ENCODE measurements around the gene ARMC2.

The ARMC2 gene

DNA sequence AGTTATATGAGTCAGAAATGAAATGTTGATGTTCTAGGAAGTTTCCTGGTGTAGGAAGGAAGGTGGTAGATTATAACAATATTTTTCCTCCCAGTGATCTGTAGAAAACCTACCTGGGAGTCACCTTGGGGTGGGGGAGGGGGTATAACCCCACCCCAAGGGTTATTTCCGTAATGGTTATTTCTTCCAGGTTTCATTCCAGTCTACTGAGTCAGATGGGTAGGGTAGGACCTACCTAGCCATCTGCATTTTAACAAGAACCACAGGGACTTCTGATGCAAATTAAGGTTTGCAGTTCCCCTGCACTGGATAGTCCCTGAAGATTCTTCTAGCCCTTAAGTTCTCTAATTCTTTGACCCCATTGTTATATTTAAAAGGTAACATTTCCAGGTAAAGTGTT lies 88.9 kb downstream of the ARMC2 start:
- Histone ChIP-seq H3K9me3 (ENCODE audit: control insufficient read depth, insufficient read depth, low read length) (no peaks in the 10 kb centered on the region), H3K9ac (ENCODE audit: low read depth, low read length) (no peak overlapping the region), H3K4me1 (ENCODE audit: insufficient read depth, low read length) (peaks cover 12% of the 10 kb centered on the region), H3K36me3 (ENCODE audit: insufficient read depth, low read length) (no peaks in the 10 kb centered on the region)

DNA sequence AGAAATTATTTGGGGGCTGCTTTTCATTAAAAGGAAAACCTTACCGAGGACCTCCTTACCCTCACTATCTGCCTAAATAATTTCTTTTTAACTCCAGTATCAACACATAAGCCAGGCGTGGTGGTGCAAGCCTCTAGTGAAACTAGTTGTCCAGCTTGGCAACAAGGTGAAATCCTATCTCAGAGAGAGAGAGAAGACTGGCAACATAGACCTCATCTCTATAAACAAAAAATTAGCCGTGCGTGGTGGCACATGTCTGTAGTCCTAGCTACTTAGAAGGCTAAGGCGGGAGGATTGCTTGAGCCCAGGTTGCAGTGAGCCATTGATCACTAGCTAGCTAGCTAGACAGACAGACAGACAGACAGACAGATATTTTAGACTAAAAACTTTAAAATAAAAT lies 92.5 kb downstream of the ARMC2 start:
- Histone ChIP-seq H3K9ac (ENCODE audit: low read depth, low read length) (no peak overlapping the region), H3K4me1 (ENCODE audit: insufficient read depth, low read length) (peaks cover 24% of the 10 kb centered on the region), H3K36me3 (ENCODE audit: insufficient read depth, low read length) (no peaks in the 10 kb centered on the region), H3K9me3 (ENCODE audit: control insufficient read depth, insufficient read depth, low read length) (no peaks in the 10 kb centered on the region)

DNA sequence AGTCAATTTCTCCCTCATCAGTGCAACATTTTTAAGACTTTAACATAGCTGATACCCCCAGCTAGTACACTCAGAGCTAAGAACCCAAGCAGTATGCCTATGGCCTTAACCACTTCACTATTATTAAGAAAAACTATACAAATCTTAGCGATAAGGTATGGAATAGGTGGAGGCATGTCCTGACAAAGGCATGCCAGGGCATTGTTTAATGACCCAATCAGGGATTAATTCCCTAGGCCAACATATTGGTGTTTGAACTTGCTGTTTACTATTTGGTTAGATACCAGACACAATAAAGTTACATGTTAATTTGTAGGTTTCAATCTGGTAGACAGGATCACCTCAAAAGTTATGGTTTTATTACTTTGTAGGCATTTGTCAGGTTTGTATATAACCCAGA lies 93.1 kb downstream of the ARMC2 start:
- Histone ChIP-seq H3K36me3 (ENCODE audit: insufficient read depth, low read length) (no peaks in the 10 kb centered on the region), H3K4me1 (ENCODE audit: insufficient read depth, low read length) (peaks cover 26% of the 10 kb centered on the region), H3K9ac (ENCODE audit: low read depth, low read length) (no peak overlapping the region), H3K9me3 (ENCODE audit: control insufficient read depth, insufficient read depth, low read length) (no peaks in the 10 kb centered on the region)

DNA sequence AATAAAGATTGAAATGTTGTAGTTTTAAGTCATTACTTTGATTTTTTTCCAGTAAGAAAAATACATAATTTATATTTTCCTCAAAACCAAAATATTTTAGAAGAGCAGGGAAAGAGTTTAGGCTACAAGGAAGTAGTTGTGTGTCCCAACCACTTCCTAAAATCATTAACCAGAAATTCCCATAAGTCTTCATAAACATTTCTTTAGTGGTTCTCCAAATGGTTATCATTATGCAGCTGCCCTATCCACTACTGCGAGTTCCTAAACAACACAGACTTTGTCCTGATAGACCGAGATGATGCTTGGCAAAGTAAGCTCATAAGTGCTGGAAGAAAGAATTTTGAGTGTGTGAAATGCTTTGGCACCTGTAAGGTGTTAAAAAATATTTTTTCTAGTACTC lies 93.6 kb downstream of the ARMC2 start:
- Histone ChIP-seq H3K36me3 (ENCODE audit: insufficient read depth, low read length) (no peaks in the 10 kb centered on the region), H3K4me1 (ENCODE audit: insufficient read depth, low read length) (peaks cover 20% of the 10 kb centered on the region), H3K9ac (ENCODE audit: low read depth, low read length) (no peak overlapping the region), H3K9me3 (ENCODE audit: control insufficient read depth, insufficient read depth, low read length) (no peaks in the 10 kb centered on the region)

DNA sequence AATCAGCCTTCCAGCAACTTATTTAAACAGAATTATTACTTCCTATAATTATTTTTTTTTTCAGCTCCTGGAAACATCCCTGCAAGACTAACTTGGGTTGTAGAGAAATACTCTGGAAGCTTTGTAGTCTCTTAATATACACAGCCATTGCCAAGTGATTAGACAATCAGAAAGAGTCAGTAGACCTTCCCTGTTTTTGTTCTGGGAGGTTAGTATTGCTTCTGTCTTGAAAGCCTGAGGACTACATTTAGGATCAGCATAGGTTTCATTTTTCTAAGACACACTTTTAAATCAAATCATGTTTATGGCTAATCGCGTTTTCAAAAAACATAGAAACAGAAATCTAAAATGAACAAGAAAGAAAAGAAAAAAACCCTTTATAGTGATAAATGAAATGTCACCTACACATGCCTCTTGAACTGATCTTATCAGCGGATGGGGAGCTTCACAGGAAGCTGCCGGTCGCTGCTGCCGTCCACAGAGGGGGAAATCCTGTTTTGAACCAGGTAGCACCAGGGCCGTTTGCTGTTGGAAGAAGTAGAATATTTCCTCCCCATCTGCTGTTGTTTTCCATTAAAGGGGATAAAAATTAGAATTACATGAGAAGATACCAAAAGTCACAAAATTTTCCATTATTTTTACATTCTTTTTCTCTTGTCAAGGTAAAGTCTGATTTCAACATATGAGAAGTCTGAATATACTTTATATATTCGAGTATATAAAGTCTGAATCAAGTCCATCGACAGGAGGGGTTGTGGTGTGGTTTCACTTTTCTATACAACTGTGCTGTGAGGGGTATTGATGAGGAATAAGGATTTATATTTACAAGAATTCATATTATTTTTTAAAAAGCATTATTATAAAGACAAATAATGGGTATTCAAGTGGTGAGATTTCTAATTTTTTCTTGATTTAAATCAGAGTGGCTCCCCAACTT lies 94.6 kb downstream of the ARMC2 start:
- Histone ChIP-seq H3K36me3 (ENCODE audit: insufficient read depth, low read length) (no peaks in the 10 kb centered on the region), H3K9ac (ENCODE audit: low read depth, low read length) (no peak overlapping the region), H3K4me1 (ENCODE audit: insufficient read depth, low read length) (peaks cover 16% of the 10 kb centered on the region; the same call in 1 of the 2 replicates), H3K9me3 (ENCODE audit: control insufficient read depth, insufficient read depth, low read length) (no peaks in the 10 kb centered on the region)

DNA sequence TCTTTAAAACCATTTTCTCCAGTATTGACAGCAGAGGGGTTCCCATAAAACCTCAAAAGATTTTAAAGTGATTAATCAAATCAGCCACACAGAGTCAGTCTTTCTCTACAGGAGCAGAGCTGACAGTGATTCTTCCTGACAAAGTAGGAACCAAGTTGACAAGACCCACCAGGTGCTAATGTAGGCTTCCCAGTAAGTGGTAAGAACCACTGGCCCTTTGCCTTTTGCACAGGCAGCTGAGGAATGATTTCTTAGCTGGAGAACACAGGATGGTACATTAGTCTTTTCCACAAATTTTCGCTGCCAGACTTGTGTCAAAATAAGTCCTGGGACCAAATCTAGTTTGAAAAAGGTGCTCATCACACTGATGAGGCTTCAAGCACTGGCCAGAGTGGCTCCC lies 95.8 kb downstream of the ARMC2 start:
- H3K4me1 ChIP-seq (ENCODE audit: insufficient read depth, low read length) = peaks cover 13% of the 10 kb centered on the region; the same call in 1 of the 2 replicates
- no peak overlapping the region for H3K9ac ChIP-seq (ENCODE audit: low read depth, low read length)
- H3K9me3 ChIP-seq (ENCODE audit: control insufficient read depth, insufficient read depth, low read length) = no peaks in the 10 kb centered on the region
- no peaks in the 10 kb centered on the region for H3K36me3 ChIP-seq (ENCODE audit: insufficient read depth, low read length)

DNA sequence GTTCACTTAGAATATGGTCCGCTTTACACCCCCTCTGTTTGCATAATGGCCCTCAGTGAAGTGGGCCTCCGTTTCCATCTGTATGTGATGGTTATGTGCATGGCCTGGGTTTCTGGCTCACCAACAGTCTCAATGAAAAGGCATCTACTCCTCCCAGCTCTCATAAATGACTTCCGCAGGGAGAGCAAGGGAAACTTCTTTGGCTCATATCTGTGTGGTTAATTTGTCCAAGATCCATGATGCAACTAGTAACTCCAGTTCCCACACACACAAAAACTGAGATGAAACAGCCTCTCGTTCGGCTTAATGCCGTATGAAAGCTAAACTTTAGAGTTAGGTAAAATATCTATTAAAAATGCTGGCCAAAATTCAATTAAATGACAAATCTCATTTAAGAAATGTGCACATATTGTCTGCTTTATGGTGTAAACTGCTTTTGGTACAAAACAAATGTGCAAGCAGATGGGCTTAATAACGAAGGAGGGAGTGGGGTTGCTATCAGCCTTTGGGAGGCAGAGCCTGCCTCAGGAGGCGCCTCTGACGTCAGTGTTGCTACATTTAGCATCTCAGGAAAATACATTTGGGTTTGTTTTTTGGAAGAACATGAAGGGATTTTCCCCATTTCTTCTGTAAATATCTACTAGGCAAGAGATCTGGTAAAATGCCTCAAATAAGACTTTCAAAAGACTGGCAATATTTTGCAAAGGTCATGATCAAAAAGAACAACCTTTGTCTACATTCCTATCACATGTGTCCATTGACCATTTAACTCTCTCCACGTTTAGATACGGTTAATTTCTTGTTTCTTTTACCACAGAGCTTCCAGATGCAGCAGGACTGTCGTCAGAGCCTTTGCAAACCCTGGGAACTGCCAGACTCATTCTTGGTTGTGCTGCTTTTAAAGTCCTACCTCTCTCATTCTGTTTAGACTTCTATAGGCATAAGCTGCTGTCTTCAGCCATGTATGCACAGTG lies 96.8 kb downstream of the ARMC2 start:
- H3K9ac ChIP-seq (ENCODE audit: low read depth, low read length) = no peak overlapping the region
- H3K36me3 ChIP-seq (ENCODE audit: insufficient read depth, low read length) = no peaks in the 10 kb centered on the region
- H3K9me3 ChIP-seq (ENCODE audit: control insufficient read depth, insufficient read depth, low read length) = no peaks in the 10 kb centered on the region
- peaks cover 13% of the 10 kb centered on the region; the same call in 1 of the 2 replicates for H3K4me1 ChIP-seq (ENCODE audit: insufficient read depth, low read length)

DNA sequence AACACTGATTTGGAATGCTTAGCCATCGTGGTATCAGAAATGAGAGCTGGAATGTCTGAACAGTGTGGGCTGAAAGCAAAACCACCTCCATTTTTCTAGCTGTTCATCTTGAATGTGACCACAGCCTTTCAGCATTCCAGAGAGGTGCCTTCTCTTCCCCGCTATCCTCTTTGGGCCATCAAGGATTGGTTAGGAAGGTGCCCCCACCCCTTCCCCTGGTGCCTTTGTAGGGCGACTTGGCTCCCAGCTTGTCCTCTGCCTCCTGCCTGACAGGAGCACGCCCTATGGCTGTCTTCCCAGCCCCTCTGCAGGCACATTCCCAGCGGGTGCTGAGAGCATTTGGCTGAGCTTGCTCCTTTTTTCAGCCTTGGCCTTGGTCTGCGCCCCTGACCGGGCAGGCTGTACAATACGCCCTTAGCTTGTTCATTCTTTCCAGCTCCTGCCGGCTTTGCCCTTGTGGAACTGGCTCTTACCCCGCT lies 97.5 kb downstream of the ARMC2 start:
- H3K36me3 ChIP-seq (ENCODE audit: insufficient read depth, low read length) = no peaks in the 10 kb centered on the region
- no peaks in the 10 kb centered on the region for H3K9me3 ChIP-seq (ENCODE audit: control insufficient read depth, insufficient read depth, low read length)
- peaks cover 13% of the 10 kb centered on the region; the same call in 1 of the 2 replicates for H3K4me1 ChIP-seq (ENCODE audit: insufficient read depth, low read length)
- no peak overlapping the region for H3K9ac ChIP-seq (ENCODE audit: low read depth, low read length)

DNA sequence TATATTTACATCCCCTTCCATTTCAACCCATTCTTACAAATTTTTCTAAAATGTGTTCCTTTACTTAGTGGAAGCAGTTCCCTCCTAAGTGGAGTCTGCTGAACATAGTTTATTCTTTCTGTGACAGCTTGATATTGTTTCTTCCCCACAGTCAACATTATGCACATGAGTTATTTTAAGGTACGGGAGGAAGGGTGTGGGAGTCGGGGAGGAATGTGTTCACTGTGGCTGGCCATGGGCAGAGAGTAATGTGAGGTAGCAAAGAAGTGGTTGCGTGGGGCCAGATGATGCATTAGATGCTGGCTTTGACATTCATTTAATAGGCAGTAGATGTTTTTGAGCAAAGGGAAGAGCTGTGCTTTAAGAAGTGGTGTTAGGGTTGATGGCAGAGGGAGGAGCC lies 98.5 kb downstream of the ARMC2 start:
- H3K36me3 ChIP-seq (ENCODE audit: insufficient read depth, low read length) = no peaks in the 10 kb centered on the region
- H3K4me1 ChIP-seq (ENCODE audit: insufficient read depth, low read length) = peaks cover 13% of the 10 kb centered on the region; the same call in 1 of the 2 replicates
- no peak overlapping the region for H3K9ac ChIP-seq (ENCODE audit: low read depth, low read length)
- no peaks in the 10 kb centered on the region for H3K9me3 ChIP-seq (ENCODE audit: control insufficient read depth, insufficient read depth, low read length)

DNA sequence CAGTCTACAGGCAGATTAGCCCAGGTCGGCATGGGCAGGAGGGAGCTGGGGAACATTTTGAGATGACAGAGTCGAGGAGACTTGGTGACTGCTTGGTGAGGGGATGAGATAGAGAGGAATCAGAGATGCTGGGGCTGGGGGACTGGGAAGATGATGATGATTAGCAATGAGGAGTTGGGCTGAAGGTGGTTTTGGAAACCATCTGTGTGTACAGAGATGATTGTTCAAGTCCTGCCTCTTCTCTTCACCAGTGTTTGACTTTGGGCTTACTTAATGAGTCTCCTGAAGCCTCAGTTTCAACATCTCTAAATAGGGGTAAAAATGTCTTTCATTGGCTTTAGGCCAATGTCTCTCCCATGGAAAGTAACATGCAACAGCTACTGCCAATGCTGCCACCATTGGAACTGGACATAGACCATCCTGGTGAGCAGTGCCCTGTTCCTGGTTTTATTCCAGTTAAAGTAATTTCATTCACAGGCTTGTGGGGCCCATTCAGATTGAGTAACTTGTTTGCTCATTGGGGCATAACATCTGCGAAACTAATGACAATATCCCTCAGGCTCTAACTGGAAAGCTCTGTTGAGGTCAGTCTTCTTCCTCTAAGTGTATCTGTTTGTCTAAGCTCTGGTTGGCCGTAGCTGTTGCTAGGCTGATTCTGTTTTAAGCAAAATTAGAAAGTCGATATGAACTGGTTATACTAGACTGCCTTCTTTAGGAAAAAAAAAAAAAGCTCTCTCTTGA lies 99.1 kb downstream of the ARMC2 start:
- Histone ChIP-seq H3K4me1 (ENCODE audit: insufficient read depth, low read length) (peaks cover 13% of the 10 kb centered on the region; the same call in 1 of the 2 replicates), H3K36me3 (ENCODE audit: insufficient read depth, low read length) (no peaks in the 10 kb centered on the region), H3K9me3 (ENCODE audit: control insufficient read depth, insufficient read depth, low read length) (no peaks in the 10 kb centered on the region), H3K9ac (ENCODE audit: low read depth, low read length) (no peak overlapping the region)

DNA sequence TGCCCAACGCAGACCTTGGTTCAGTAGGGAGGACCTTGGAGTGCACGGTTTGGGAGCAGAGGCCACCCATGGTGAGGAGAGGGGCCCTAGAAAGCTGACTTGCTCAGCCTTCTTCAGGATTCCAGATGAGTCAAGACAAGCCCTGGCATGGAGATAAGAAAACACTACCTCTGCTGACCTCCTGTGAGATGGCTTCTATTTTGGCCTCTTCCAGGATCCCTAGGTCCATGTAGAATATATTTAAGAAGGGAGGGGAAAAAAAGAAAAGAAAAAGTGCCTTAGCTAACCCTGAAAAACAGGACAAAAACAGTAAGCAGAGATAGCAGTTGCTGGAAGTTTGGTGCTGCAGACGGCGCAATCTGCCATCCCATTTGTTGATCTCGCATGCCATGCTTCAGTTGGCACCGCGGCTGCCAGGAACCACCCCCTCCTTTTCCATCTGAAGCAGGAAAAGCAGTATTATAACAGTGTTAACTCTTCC lies 100.0 kb downstream of the ARMC2 start:
- Histone ChIP-seq H3K9ac (ENCODE audit: low read depth, low read length) (no peak overlapping the region), H3K9me3 (ENCODE audit: control insufficient read depth, insufficient read depth, low read length) (no peaks in the 10 kb centered on the region), H3K4me1 (ENCODE audit: insufficient read depth, low read length) (peaks cover 13% of the 10 kb centered on the region; the same call in 1 of the 2 replicates), H3K36me3 (ENCODE audit: insufficient read depth, low read length) (no peaks in the 10 kb centered on the region)

DNA sequence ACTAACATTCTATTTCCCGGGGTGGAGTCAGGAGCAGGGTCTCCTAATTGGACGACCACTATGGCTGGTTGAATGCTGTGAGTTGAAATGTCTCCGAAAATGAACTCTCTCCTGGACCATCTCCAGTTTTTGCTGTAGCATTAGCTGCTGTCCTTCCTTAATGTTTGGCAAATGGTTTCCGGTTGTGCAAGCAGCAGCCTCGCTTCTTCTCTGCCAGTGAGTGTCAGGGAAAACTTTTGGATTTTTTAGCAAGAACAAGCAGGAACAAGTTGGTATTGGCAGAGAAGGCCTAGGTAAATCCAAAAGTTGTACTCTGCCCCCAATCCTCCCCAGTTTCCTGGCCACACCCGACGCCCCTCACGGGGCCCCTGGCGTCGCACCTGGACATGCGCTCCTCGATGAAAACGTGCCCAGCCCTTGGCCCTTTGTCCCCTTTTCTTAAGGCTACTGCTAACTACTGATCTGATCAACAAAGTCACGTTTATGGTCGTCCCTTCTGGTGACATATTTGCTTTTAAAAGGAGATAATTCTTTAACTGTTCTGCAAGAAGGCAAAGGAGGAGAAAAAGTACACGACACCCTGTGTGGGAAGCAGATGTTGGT lies 103.2 kb downstream of the ARMC2 start:
- H3K4me1 ChIP-seq (ENCODE audit: insufficient read depth, low read length) = no peaks in the 10 kb centered on the region
- H3K9ac ChIP-seq (ENCODE audit: low read depth, low read length) = no peak overlapping the region
- H3K36me3 ChIP-seq (ENCODE audit: insufficient read depth, low read length) = no peaks in the 10 kb centered on the region
- no peaks in the 10 kb centered on the region for H3K9me3 ChIP-seq (ENCODE audit: control insufficient read depth, insufficient read depth, low read length)

DNA sequence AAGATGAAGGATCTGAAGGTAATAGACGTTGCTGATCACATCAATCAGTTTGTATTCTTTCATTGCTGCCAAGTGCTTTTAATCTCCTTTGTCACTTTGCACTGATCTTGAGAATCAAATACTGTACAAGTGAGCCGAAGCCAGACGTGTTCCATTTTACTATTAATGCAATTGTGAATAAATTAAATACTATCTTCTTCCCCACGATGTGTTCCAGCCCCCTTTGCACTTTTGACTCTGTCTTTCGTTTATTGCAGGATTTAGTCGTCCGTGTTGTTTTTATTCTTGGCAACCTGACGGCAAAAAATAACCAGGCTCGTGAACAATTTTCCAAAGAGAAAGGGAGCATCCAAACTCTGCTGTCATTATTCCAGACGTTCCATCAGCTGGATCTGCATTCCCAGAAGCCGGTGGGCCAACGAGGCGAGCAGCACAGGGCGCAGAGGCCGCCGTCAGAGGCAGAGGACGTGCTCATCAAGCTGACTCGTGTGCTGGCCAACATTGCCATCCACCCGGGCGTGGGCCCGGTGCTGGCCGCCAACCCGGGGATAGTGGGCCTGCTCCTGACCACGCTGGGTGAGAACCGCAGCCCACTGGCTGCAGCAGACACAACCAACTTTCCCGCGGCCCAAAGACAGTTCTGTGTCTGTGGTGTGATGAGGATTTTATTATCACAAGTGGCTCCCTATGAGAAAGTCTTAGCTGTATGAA lies 104.7 kb downstream of the ARMC2 start:
- no peak overlapping the region for H3K9ac ChIP-seq (ENCODE audit: low read depth, low read length)
- no peaks in the 10 kb centered on the region for H3K9me3 ChIP-seq (ENCODE audit: control insufficient read depth, insufficient read depth, low read length)
- no peaks in the 10 kb centered on the region for H3K4me1 ChIP-seq (ENCODE audit: insufficient read depth, low read length)
- H3K36me3 ChIP-seq (ENCODE audit: insufficient read depth, low read length) = no peaks in the 10 kb centered on the region

Data from ES-I3 (cell line).